ENCODE data around the gene SERPINE2. TPM values are rescaled to one million over a fixed set of nuclear protein-coding genes. Genes with fewer than 3 reads are reported as not detected.

The SERPINE2 gene
- total RNA-seq, 1 experiment from 2014 or later: 231 TPM

DNA sequence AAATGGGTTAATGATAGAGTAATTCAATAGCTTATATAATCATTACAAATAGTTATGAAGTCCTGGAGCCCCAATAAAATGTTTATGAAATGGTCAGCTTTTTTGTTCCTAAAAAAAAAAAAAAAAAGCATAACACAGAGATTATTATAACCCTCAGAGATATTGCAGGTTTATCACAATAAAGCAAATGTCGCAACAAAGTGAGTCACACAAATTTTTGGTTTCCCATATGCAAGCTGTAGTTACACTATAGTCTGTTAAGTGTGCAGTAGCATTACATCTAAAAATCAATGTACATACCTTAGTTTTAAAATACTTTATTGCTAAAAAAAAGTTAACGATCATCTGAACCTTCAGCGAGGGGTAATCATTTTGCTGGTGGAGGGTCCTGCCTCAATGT is 114.0 kb downstream of the SERPINE2 start:
- Mint-ChIP-seq H3K36me3 (ENCODE audit: insufficient read depth, unreplicated experiment) (no peaks in the 10 kb centered on the region), H3K27me3 (ENCODE audit: insufficient read depth, unreplicated experiment) (no peaks in the 10 kb centered on the region), H3K9me3 (ENCODE audit: unreplicated experiment) (no peaks in the 10 kb centered on the region), H3K4me3 (ENCODE audit: unreplicated experiment) (no peak overlapping the region), H3K4me1 (ENCODE audit: insufficient read depth, unreplicated experiment) (peaks cover 15% of the 10 kb centered on the region), H3K27ac (ENCODE audit: low read depth, unreplicated experiment) (no peak overlapping the region)
- peak; percentile 58 for DNase-seq (ENCODE audit: unreplicated experiment)
- TF ChIP-seq CTCF (IDR thresholded peaks at IDR 0.05; ENCODE audit: unreplicated experiment): no peak
- BruUV-seq (replicated peaks): no TSS peak
- intact Hi-C loops (cut with micrococcal nuclease): no loop called here
- ChIA-PET POLR2A (interaction anchor here (0.6 to 1.3 kb wide), 4 partner anchors 9 to 1294 kb away, joined by 3 to 5 read pairs (median 3); partner anchors contain the start of gene WDFY1), CTCF (interaction anchor here (0.7 kb wide), 1 partner anchor 189 kb away, joined by 3 read pairs; no protein-coding TSS in a partner anchor)

Other genes starting within 250 kb of the SERPINE2 start
- 56.9 and 57.7 TPM in 2 replicates for gene AP1S3, start 201.7 kb downstream of the SERPINE2 start, total RNA-seq (2022)
- gene WDFY1, start 94.0 kb downstream of the SERPINE2 start, total RNA-seq (2022): 36.9 and 41.8 TPM in 2 replicates
- gene MRPL44, start 81.8 kb downstream of the SERPINE2 start, total RNA-seq (2022): 27.4 and 31.2 TPM in 2 replicates